IPS-11a (cell line): ENCODE measurements around the gene LRRC45.
"Not testable (repeated sequence)": the region's sequence is repeated elsewhere in the genome, so short reads cannot be mapped to it uniquely, and the experiment has no call there.

Experiments
- H3K4me3 ChIP-seq: one replicate; pipeline ENCODE4 v1.5.1; 2013; ENCODE audit warnings: low read depth, low read length, control low read depth

Gene LRRC45

GRCh38 chr17:82022981-82023446 is at the start of gene LRRC45:
LRRC45 (plus strand) TSS chr17:82023305; CDS start chr17:82023644, 339 bp downstream.
- H3K4me3 ChIP-seq = peak within 1 kb of the TSS; percentile 85

- no peak overlapping the region for H3K4me3 ChIP-seq
Measured at GRCh38 chr17:81973432-81973831, 49.7 kb upstream of the LRRC45 start.

DNA sequence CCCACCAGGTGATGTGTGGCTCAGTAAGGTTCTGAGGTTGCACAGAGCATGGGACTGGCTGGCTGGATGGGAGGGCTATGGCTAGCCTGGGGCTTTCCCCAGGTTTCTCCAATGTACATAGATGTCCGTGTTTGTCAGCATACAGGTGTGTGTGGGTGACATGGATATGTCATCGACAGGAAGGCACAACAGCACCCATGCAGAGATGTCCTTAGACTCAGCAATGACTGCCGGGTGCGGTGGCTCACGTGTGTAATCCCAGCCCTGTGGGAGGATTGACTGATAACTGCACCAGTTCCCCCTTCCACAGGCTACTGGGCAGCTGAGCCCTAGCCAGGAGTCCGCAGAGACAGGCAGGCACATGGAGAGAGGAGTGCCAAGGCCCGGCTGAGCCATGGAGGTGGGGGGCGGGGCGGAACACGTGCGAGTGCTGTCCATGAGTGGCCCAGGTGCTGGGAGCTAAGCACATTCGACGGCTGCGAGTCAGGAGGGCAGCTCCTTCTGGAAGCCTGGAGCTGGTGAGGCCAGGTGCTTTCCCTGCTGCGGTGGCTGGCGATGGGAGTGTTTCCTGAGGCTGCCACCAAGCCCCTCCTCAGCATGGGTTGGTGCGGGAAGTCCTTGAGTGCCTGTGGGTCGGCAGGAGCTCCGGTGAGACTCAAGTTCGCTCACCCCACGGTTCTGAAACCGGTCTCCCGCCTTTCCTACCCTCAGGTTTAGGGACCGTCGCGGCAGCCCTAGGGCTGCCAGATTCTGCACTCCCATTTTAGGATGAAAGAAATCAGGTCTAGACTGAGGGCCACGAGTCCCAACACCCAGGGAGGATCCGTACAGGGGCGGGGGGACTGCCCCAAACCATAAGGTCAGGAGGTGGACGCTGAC is 46.5 kb upstream of the LRRC45 start:
- peak overlapping the region; percentile 61 for H3K4me3 ChIP-seq

DNA sequence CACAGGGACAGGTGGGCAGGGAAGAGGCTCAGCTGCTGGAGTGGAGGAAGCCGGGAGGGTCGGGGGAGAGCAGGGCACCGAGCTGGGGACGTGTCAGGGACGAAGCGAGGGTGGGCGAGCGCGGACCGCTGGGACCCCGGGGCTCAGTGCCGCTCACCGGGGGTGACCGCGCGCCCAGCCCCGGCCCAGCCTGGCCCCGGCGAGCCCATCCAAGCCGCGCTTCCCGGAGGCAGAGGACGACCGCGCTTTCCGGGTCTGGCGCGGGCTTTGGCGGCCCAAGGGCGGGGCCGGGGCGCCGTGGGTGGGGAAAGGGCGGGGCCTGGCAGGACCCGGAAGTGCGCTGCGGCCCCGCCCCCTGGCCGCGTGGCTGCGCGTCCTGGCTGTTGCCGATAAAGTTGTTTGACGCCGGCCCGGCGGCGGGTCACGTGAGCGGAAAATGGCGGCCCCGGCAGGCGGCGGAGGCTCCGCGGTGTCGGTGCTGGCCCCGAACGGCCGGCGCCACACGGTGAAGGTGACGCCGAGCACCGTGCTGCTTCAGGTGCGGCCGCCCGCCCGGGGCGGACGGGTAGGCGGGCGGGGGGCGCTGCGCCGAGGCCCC is 45.8 kb upstream of the LRRC45 start, which contains the start of gene ASPSCR1:
Gene ASPSCR1, plus strand, starts transcription at position 419 of the 598 bp plus-strand sequence. Its CDS starts 18 bp downstream, at position 437.
- peak within 1 kb of the TSS; percentile 69 for H3K4me3 ChIP-seq

GRCh38 chr17:81978524-81979298 is 44.4 kb upstream of the LRRC45 start:
- no peak overlapping the region for H3K4me3 ChIP-seq

DNA sequence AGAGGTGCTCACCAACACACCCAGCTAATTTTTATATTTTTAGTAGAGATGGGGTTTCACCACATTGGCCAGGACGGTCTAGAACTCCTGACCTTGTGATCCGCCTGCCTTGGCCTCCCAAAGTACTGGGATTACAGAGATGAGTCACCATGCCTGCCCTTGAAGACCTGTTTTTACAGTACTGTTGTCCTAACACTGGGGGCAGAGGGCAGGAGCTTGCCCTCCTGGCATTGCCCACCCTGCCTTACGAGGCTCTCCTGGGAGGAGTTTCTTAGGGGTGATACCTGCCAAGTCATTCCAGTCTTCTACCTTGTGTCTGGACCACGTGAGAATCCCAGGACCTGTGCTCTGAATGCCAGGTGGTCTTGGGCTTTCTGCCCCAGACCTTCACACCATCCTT is 43.0 kb upstream of the LRRC45 start:
- H3K4me3 ChIP-seq = no peak overlapping the region

GRCh38 chr17:81980707-81981343 is 42.3 kb upstream of the LRRC45 start:
- H3K4me3 ChIP-seq = no peak overlapping the region

DNA sequence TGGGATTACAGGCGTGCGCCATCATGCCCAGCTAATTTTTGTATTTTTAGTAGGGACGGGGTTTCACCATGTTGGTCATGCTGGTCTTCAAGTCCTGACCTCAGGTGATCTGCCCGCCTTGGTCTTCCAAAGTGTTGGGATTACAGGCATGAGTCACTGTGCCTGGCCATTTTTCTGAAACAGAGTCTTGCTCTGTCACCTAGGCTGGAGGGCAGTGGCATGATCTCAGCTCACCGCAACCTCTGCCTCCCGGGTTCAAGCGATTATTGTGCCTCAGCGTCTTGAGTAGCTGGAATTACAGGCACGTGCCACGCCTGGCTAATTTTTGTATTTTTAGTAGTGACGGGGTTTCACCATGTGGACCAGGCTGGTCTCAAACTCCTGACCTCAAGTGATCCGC is 41.6 kb upstream of the LRRC45 start:
- not testable (repeated sequence) for H3K4me3 ChIP-seq

DNA sequence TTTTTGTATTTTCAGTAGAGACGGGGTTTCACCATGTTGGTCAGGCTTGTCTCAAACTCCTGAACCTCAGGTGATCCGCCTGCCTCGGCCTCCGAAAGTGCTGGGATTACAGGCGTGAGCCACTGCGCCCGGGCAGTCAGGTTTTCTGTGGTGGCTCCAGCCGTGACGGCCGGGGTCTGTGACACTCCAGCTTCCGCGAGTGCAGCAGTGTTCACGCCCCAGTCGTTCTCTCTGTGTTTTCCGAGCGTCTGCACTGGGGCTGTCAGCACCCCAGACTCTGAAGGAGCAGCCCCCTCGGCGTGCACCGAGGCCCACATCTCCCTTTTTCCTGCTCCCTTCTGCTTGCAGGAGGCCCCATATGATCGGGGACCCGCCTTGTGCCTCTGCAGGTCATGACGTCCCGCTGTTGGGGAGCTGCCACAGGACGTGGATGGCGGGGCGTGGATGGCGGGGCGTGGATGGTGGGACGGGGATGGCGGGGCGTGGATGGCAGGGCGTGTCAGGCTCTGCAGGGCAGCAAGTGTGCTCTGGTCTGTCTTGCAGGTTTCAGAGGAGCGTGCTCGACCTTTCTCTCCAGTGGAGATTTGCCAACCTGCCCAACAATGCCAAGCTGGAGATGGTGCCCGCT is 40.0 kb upstream of the LRRC45 start:
- H3K4me3 ChIP-seq = no peak overlapping the region

DNA sequence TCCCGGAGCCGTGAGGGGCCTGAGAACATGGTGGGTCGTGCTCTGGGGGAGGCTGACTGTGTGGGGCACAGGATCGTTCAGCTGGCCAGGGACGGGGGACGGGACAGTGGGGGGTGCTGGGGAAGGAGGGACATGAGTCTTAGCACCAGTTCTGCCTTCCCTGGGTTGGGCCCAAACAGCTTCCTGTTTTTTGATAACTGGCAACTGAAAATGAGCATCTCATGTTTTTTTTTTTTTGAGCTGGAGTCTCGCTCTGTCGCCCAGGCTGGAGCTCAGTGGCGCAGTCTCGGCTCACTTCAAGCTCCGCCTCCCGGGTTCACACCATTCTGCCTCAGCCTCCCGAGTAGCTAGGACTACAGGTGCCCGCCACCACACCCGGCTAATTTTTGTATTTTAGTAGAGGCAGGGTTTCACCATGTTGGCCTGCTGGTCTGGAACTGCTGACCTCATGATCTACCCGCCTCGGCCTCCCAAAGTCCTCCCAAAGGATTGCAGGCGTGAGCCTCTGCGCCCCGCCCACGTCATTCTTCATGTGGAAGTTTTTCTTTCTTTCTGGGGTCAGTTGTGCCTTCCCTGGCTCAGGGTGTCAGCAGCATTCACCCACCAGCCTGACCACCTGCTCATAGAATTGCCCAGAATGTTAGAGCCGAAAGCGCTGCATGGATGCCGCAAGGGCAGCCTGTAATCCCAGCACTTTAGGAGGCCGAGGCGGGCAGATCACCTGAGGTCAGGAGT is 39.3 kb upstream of the LRRC45 start:
- no peak overlapping the region for H3K4me3 ChIP-seq

DNA sequence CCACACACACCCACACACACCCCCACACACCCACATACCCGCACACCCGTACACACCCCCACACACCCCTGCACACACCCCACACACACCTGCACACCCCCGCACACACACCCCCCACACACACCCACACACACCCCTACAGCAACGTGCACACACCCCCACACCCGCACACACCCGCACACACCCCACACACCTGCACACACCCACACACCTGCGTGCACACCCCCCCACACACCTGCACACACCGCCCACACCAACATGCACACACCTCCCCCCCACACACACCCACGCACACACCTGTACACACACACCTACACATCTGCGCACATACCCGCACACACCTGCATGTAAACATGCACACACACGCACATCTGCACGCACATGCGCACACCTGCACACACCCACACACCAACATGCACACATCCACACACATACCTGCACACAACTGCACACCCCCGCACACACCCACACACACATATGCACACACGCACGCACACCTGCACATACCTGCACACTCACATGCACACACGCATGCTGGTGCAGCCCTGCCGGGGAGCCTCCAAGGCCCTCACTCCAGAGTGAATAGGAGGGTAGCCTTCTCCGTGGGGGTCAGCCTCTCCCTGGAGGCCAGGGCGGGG is 38.2 kb upstream of the LRRC45 start:
- no peak overlapping the region for H3K4me3 ChIP-seq

DNA sequence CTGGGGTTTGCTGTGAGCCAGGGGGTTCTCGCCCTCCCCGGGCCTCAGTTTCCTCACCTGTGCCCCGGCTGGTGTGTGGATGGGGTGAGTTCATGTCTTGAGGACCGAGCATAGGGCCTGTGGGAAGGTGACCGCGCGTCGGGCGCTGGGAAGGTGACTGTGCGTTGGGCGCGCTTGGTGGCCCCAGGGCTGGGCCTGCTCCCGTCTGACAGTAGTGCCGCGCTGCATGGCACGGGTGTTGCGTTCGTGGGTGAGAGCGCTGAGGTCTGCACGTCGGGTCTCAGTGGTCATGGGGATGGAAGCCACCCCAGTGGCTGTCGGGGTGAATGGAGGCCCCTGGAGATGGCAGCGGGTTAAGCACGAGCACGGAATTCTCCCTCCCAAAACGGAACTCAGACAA is 36.5 kb upstream of the LRRC45 start:
- no peak overlapping the region for H3K4me3 ChIP-seq

DNA sequence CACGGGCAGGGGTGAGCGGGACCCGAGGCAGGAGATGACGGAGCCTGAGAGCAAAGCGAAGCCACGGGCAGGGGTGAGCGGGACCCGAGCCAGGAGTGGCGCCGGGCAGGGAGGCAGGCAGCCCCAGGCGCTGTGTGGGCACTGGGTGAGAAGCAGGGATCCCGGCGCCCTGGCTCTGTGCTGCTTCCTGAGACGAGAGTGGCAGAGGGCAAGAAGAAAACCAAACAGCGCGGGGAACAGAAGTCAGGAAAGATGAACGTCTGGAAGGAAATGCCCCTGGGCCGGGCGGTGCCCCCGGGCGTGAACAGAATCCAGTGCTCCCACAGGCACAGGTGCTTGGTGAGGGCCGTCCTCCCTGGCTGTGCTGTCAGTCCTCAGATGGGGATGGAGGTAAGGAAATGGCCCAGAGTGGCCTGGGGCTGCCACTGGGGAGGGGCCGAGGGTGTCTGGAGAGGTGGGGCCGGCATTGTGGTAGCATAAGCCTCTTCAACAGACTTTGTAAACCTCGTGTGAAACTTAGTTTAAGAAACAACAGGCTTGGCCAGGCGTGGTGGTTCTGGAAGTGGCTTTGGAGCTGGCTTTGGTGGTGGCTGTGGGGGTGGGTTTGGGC is 35.8 kb upstream of the LRRC45 start:
- H3K4me3 ChIP-seq = no peak overlapping the region

DNA sequence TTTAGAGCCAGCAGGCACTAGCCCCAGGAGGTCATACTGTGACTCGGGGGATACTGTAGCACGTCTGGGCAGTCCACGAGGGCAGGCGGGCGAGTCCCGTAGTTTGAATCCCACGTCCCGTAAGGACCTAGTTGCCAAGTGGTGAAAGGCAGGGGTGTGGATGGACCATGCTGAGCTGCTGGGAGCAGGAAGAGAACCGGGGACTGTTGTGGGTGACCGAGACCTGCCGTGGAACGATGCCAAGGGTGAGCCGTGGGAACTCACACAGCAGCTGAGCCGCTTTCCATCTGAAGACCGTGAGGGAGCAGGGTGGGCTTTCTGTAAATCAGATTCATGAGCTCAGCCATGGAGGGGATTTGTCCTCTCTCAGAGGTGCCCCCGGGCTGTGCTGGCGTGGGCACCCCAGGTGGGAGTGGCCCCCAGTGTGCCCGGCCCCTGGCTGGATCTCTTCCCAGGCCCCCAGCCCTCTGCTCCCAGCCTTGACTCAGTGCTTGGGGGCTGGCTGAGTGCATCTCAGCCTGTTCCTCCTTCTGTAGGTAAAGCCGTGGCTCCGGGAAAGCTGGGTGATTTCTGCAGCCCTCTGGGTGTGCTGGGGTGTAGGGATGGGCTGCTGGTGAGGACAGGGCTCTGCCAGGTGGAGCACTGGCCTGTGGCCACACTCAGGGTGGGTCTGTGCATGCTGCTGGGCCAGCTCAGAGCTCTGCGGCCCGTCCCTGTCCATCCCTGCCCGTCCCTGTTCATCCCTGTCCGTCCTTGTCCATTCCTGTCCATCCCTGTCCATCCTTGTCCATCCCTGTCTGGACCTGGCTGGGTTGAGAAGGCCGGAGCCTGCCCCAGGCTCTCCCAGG is 32.0 kb upstream of the LRRC45 start:
- H3K4me3 ChIP-seq = no peak overlapping the region

DNA sequence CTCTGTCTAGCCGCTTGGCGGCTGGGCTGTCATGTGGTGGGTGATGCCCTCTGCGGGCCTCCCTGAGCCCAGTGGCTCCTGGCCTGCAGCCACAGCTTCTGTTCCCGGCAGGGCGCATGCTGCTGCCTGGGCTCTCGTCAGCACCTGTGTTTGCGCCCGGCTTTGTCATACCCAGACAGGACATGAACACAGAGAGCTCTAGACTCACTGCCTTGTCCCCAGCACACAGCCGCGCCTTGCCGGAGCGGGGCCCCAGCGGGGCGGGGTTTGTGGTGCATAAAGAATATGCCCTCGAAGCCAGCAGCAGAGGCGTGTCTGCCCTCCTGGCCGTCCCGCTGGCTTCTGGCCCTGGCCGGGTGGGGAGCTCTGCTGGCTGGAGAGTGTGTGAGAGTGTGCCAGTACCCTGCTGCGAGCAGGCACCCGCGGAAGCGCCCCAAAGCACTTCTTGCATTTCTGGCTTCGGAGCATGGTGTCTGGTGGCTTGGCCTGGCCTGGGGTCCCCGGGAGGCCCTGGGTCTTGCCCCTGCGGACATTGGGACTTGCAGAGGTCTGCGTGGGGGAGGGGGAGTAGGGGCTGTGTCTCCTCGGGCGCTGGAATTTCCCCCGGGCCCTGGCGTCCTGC is 31.3 kb upstream of the LRRC45 start:
- H3K4me3 ChIP-seq = no peak overlapping the region

DNA sequence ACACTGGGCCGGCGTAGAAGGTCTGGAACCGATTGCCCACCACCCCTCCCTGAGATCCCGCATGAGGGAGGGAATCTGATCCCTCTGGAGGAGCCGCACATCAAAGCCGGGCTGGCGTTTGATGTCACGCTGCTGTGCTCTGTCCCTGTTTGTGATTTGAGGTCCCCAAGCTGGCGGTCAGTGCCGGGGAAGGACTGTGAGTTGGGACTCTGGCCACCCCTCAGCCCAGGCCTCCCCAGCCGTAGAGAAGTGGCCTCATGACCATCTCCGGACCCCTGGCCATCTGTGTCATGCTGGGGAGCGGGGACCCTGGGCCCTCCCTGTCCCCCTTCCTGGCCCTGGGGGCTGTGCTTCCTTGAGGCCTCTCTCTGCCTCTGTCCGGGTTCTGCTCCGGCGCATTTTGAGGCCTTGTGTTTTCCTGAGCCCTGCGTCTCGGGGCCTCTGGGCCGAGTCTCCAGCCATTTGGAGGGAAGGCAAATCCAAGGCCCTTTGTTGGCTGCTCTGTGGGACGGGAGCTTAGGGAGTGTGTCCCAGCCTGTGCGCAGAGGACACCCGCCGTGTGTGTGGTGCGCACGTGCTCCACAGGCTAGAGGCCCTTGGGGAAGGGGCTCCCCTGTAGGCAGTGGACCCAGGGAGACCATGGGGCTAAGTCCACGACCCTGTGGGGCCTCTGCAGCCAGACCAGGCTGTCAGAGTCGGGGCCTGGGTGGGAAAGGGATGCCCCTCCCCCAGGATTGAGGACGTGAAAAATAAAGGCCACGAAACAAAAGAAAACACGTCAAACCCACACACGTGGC is 30.6 kb upstream of the LRRC45 start:
- no peak overlapping the region for H3K4me3 ChIP-seq
